ENCODE measurements around the gene KIF1A.

Gene KIF1A

GRCh38 chr2:240718896-240719490 is 101.0 kb downstream of the KIF1A start:
- no peaks in the 10 kb centered on the region for H3K9me3 ChIP-seq (ENCODE audit: control insufficient read depth, low read length)
- 94 to 96% methylated on average over 25 of the region's 25 CpGs for WGBS, 2 experiments
- H3K27ac ChIP-seq (ENCODE audit: insufficient read depth, low read depth, low read length, poor library complexity, severe bottlenecking) = no peak overlapping the region
- no peaks in the 10 kb centered on the region for H3K27me3 ChIP-seq (ENCODE audit: control insufficient read depth, insufficient read depth, low read length, poor library complexity, severe bottlenecking)
- H3K36me3 ChIP-seq (ENCODE audit: control insufficient read depth, insufficient read depth, low read length) = no peaks in the 10 kb centered on the region
- no peaks in the 10 kb centered on the region for H3K4me1 ChIP-seq (ENCODE audit: control insufficient read depth, insufficient read depth, low read length)
- H3K4me3 ChIP-seq (ENCODE audit: insufficient read depth, low read depth, low read length) = no peak overlapping the region

GRCh38 chr2:240717681-240718581 is 102.1 kb downstream of the KIF1A start:
- no peaks in the 10 kb centered on the region for H3K27me3 ChIP-seq (ENCODE audit: control insufficient read depth, insufficient read depth, low read length, poor library complexity, severe bottlenecking)
- no peaks in the 10 kb centered on the region for H3K9me3 ChIP-seq (ENCODE audit: control insufficient read depth, low read length)
- no peak overlapping the region for H3K27ac ChIP-seq (ENCODE audit: insufficient read depth, low read depth, low read length, poor library complexity, severe bottlenecking)
- WGBS, 2 experiments = 94 to 95% methylated on average over 31 of the region's 31 CpGs
- no peaks in the 10 kb centered on the region for H3K36me3 ChIP-seq (ENCODE audit: control insufficient read depth, insufficient read depth, low read length)
- no peaks in the 10 kb centered on the region for H3K4me1 ChIP-seq (ENCODE audit: control insufficient read depth, insufficient read depth, low read length)
- H3K4me3 ChIP-seq (ENCODE audit: insufficient read depth, low read depth, low read length) = no peak overlapping the region

GRCh38 chr2:240717181-240717641 is 102.8 kb downstream of the KIF1A start:
- H3K27me3 ChIP-seq (ENCODE audit: control insufficient read depth, insufficient read depth, low read length, poor library complexity, severe bottlenecking) = no peaks in the 10 kb centered on the region
- WGBS, 2 experiments = 95 to 96% methylated on average over 18 of the region's 18 CpGs
- no peak overlapping the region for H3K4me3 ChIP-seq (ENCODE audit: insufficient read depth, low read depth, low read length)
- H3K4me1 ChIP-seq (ENCODE audit: control insufficient read depth, insufficient read depth, low read length) = no peaks in the 10 kb centered on the region
- no peak overlapping the region for H3K27ac ChIP-seq (ENCODE audit: insufficient read depth, low read depth, low read length, poor library complexity, severe bottlenecking)
- no peaks in the 10 kb centered on the region for H3K9me3 ChIP-seq (ENCODE audit: control insufficient read depth, low read length)
- H3K36me3 ChIP-seq (ENCODE audit: control insufficient read depth, insufficient read depth, low read length) = no peaks in the 10 kb centered on the region

GRCh38 chr2:240716130-240716798 is 103.8 kb downstream of the KIF1A start:
- Histone ChIP-seq H3K36me3 (ENCODE audit: control insufficient read depth, insufficient read depth, low read length) (no peaks in the 10 kb centered on the region), H3K4me1 (ENCODE audit: control insufficient read depth, insufficient read depth, low read length) (no peaks in the 10 kb centered on the region), H3K9me3 (ENCODE audit: control insufficient read depth, low read length) (no peaks in the 10 kb centered on the region), H3K27me3 (ENCODE audit: control insufficient read depth, insufficient read depth, low read length, poor library complexity, severe bottlenecking) (no peaks in the 10 kb centered on the region), H3K4me3 (ENCODE audit: insufficient read depth, low read depth, low read length) (no peak overlapping the region), H3K27ac (ENCODE audit: insufficient read depth, low read depth, low read length, poor library complexity, severe bottlenecking) (no peak overlapping the region)
- WGBS, 2 experiments = 93% methylated on average over 23 of the region's 23 CpGs

GRCh38 chr2:240714747-240715725 is 105.0 kb downstream of the KIF1A start:
- Histone ChIP-seq H3K4me3 (ENCODE audit: insufficient read depth, low read depth, low read length) (no peak overlapping the region), H3K27me3 (ENCODE audit: control insufficient read depth, insufficient read depth, low read length, poor library complexity, severe bottlenecking) (no peaks in the 10 kb centered on the region), H3K27ac (ENCODE audit: insufficient read depth, low read depth, low read length, poor library complexity, severe bottlenecking) (no peak overlapping the region)

GRCh38 chr2:240713928-240714746 is 105.9 kb downstream of the KIF1A start:
- Histone ChIP-seq H3K4me1 (ENCODE audit: control insufficient read depth, insufficient read depth, low read length) (no peaks in the 10 kb centered on the region), H3K4me3 (ENCODE audit: insufficient read depth, low read depth, low read length) (no peak overlapping the region), H3K27me3 (ENCODE audit: control insufficient read depth, insufficient read depth, low read length, poor library complexity, severe bottlenecking) (no peaks in the 10 kb centered on the region), H3K27ac (ENCODE audit: insufficient read depth, low read depth, low read length, poor library complexity, severe bottlenecking) (no peak overlapping the region), H3K36me3 (ENCODE audit: control insufficient read depth, insufficient read depth, low read length) (no peaks in the 10 kb centered on the region), H3K9me3 (ENCODE audit: control insufficient read depth, low read length) (no peaks in the 10 kb centered on the region)
- 93 to 94% methylated on average over 26 of the region's 26 CpGs for WGBS, 2 experiments

More at GRCh38 chr2:240714747-240715725, 105.0 kb downstream of the KIF1A start:
- WGBS, 2 experiments = 91 to 93% methylated on average over 23 of the region's 23 CpGs
- no peaks in the 10 kb centered on the region for H3K4me1 ChIP-seq (ENCODE audit: control insufficient read depth, insufficient read depth, low read length)
- no peaks in the 10 kb centered on the region for H3K36me3 ChIP-seq (ENCODE audit: control insufficient read depth, insufficient read depth, low read length)
- H3K9me3 ChIP-seq (ENCODE audit: control insufficient read depth, low read length) = no peaks in the 10 kb centered on the region

GRCh38 chr2:240713071-240713927 is 106.7 kb downstream of the KIF1A start:
- H3K4me1 ChIP-seq (ENCODE audit: control insufficient read depth, insufficient read depth, low read length) = no peaks in the 10 kb centered on the region
- H3K4me3 ChIP-seq (ENCODE audit: insufficient read depth, low read depth, low read length) = no peak overlapping the region
- H3K27ac ChIP-seq (ENCODE audit: insufficient read depth, low read depth, low read length, poor library complexity, severe bottlenecking) = no peak overlapping the region
- H3K9me3 ChIP-seq (ENCODE audit: control insufficient read depth, low read length) = no peaks in the 10 kb centered on the region
- no peaks in the 10 kb centered on the region for H3K36me3 ChIP-seq (ENCODE audit: control insufficient read depth, insufficient read depth, low read length)
- 92 to 93% methylated on average over 25 of the region's 25 CpGs for WGBS, 2 experiments
- H3K27me3 ChIP-seq (ENCODE audit: control insufficient read depth, insufficient read depth, low read length, poor library complexity, severe bottlenecking) = no peaks in the 10 kb centered on the region

GRCh38 chr2:240712121-240712520 is 107.9 kb downstream of the KIF1A start:
- 92 to 94% methylated on average over 9 of the region's 9 CpGs for WGBS, 2 experiments
- Histone ChIP-seq H3K9me3 (ENCODE audit: control insufficient read depth, low read length) (no peaks in the 10 kb centered on the region), H3K27ac (ENCODE audit: insufficient read depth, low read depth, low read length, poor library complexity, severe bottlenecking) (no peak overlapping the region), H3K4me3 (ENCODE audit: insufficient read depth, low read depth, low read length) (no peak overlapping the region), H3K27me3 (ENCODE audit: control insufficient read depth, insufficient read depth, low read length, poor library complexity, severe bottlenecking) (no peaks in the 10 kb centered on the region), H3K4me1 (ENCODE audit: control insufficient read depth, insufficient read depth, low read length) (no peaks in the 10 kb centered on the region), H3K36me3 (ENCODE audit: control insufficient read depth, insufficient read depth, low read length) (no peaks in the 10 kb centered on the region)

All from ectodermal cell (in vitro differentiated cells).